ENCODE results near the gene SERPINB7. TPM values are rescaled to one million over a fixed set of nuclear protein-coding genes. Genes with fewer than 3 reads are reported as not detected.

SERPINB7 gene
- total and polyA plus RNA-seq, 7 donors = 0.10 TPM; not detected in 6

DNA sequence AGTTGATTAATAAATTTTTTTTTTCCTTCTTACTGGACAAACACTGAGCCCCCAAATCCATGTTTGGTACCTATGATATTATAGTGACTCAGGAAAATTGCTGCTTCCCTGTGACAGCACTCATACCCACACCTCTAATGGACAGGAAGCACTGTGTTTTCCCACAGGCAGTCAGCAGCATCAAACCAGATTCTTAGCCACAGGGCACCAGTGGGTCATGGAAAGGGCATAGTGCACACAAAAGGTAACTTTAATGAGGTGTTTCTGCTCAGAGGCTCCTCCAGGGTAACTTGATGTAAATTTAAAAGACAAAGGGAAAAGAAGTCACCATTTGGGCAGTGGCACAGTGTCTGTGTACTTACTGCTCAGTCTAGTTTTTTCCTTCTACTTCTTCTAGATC is 38.3 kb upstream of the SERPINB7 start:
- H3K27me3 ChIP-seq = no peaks in the 10 kb centered on the region
- intact Hi-C loops (cut with DNase I) = no loop called here
- H3K27ac ChIP-seq = no peak overlapping the region
- no peak for TF ChIP-seq EP300 (IDR thresholded peaks at IDR 0.05)
- TF ChIP-seq, protein P1, sequence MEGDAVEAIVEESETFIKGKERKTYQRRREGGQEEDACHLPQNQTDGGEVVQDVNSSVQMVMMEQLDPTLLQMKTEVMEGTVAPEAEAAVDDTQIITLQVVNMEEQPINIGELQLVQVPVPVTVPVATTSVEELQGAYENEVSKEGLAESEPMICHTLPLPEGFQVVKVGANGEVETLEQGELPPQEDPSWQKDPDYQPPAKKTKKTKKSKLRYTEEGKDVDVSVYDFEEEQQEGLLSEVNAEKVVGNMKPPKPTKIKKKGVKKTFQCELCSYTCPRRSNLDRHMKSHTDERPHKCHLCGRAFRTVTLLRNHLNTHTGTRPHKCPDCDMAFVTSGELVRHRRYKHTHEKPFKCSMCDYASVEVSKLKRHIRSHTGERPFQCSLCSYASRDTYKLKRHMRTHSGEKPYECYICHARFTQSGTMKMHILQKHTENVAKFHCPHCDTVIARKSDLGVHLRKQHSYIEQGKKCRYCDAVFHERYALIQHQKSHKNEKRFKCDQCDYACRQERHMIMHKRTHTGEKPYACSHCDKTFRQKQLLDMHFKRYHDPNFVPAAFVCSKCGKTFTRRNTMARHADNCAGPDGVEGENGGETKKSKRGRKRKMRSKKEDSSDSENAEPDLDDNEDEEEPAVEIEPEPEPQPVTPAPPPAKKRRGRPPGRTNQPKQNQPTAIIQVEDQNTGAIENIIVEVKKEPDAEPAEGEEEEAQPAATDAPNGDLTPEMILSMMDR (IDR thresholded peaks at IDR 0.05) = no peak
- TF ChIP-seq POLR2A (IDR thresholded peaks at IDR 0.05) = no peak
- TF ChIP-seq POLR2AphosphoS5 (IDR thresholded peaks at IDR 0.05) = no peak
- no peaks in the 10 kb centered on the region for H3K4me1 ChIP-seq
- H3K9me3 ChIP-seq = no peaks in the 10 kb centered on the region
- DNase-seq = no peak
- no peaks in the 10 kb centered on the region for H3K36me3 ChIP-seq
- H3K4me3 ChIP-seq = no peak overlapping the region

DNA sequence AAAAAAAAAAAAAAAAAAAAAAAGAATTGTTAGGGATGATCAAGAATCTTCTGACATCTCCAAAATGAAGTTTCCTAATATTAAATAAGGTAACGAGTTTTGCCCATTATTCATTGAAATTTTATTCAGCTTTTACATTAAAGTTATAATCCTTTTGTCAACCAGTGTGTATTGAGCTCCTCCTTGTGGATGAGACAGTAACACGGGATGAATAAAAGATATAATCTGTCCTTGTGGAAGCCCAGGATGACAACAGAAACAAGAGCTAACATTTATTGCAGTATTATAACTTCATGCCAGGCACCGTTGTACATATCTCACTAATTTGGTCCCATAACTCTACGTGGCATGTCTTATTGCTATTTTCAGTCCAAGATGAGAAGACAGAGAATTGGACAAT is 33.4 kb upstream of the SERPINB7 start:
- no peak overlapping the region for H3K27ac ChIP-seq
- TF ChIP-seq EP300 (IDR thresholded peaks at IDR 0.05) = no peak
- no peak for TF ChIP-seq POLR2A (IDR thresholded peaks at IDR 0.05)
- TF ChIP-seq, protein P1 (IDR thresholded peaks at IDR 0.05) = no peak
- TF ChIP-seq POLR2AphosphoS5 (IDR thresholded peaks at IDR 0.05) = no peak
- no peak for DNase-seq
- H3K4me1 ChIP-seq = no peaks in the 10 kb centered on the region
- no peaks in the 10 kb centered on the region for H3K27me3 ChIP-seq
- no peak overlapping the region for H3K4me3 ChIP-seq
- H3K9me3 ChIP-seq = no peaks in the 10 kb centered on the region
- no peaks in the 10 kb centered on the region for H3K36me3 ChIP-seq
- WGBS, 2 donors = 51 to 63% methylated on average over 4 of the region's 4 CpGs
- intact Hi-C loops (cut with DNase I) = loop anchor here (5.0 kb wide), 1 partner anchor 224 kb away; no protein-coding TSS in a partner anchor

DNA sequence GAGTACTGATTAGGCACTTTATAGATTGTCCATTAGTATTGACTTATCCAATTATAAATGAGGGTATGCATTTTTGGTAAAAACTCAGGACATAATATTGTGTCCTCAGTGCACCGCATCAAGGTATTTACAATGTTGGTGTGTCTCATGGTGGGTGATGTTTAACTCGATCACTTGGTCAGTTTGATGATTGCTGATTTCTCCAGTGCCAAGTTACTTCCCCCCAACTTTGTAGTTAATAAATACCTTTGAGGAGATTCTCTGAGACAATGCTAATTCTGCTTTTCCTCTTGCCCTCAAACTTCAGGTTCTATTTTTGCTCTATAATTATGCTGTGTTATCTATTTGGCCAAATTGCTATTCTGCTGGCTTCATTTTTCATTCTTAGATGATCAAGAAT is 28.2 kb upstream of the SERPINB7 start:
- H3K9me3 ChIP-seq = no peaks in the 10 kb centered on the region
- WGBS, 2 donors = 74 to 81% methylated on average over 2 of the region's 2 CpGs
- intact Hi-C loops (cut with DNase I) = no loop called here

DNA sequence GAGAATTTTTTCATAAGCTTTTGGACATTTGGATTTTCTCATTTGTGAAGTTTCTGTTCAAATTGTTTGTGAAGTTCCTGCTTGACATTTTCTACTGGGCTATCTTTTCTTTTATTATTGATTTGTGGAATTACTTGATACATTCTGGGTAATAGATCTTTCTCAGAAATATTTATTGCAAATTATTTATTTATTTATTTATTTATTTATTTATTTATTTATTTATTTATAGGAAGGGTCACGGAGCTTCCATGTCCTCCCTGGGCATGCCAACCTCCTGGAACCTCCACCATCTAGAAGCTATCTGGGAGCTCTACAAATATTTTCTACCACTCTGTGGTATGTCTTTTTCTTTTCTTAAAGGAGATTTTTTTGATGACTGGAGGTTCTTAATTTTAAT is 25.7 kb upstream of the SERPINB7 start:
- Histone ChIP-seq H3K9me3 (no peaks in the 10 kb centered on the region), H3K27me3 (no peaks in the 10 kb centered on the region), H3K4me1 (no peaks in the 10 kb centered on the region), H3K27ac (no peak overlapping the region), H3K36me3 (no peaks in the 10 kb centered on the region), H3K4me3 (no peak overlapping the region)
- intact Hi-C loops (cut with DNase I) = no loop called here
- TF ChIP-seq EP300 (IDR thresholded peaks at IDR 0.05) (no peak), POLR2AphosphoS5 (IDR thresholded peaks at IDR 0.05) (no peak), POLR2A (IDR thresholded peaks at IDR 0.05) (no peak)
- TF ChIP-seq, protein P1 (IDR thresholded peaks at IDR 0.05) = no peak
- WGBS, 2 donors = 54 to 76% methylated on average over 1 of the region's 1 CpG
- DNase-seq = no peak

More for the DNA sequence above, 28.2 kb upstream of the SERPINB7 start:
- H3K4me3 ChIP-seq = no peak overlapping the region
- no peaks in the 10 kb centered on the region for H3K27me3 ChIP-seq
- DNase-seq = no peak
- TF ChIP-seq POLR2AphosphoS5 (IDR thresholded peaks at IDR 0.05) (no peak), EP300 (IDR thresholded peaks at IDR 0.05) (no peak), POLR2A (IDR thresholded peaks at IDR 0.05) (no peak)
- TF ChIP-seq, protein P1 (IDR thresholded peaks at IDR 0.05) = no peak
- no peaks in the 10 kb centered on the region for H3K36me3 ChIP-seq
- H3K4me1 ChIP-seq = no peaks in the 10 kb centered on the region
- H3K27ac ChIP-seq = no peak overlapping the region

DNA sequence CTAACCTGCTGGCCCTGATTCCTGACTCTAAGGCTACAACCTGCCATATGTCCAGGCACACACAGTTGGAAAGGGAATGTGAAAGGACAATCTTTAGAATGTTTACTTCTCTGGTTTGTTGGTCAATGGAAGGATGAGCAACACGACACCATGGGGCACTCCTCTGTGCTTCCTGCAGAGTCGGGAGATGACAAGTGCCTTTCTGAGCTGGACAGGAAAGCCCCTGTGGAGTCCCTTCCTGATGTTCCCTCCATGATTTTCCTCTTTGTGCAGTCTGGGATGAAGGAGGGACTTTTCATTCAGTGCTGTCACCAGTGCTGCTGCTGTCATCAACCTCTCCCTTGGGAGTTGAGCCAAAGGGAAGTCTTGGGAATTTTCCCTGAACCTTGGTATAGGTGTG is 22.6 kb upstream of the SERPINB7 start:
- 72 to 77% methylated on average over 2 of the region's 2 CpGs for WGBS, 2 donors
- Histone ChIP-seq H3K36me3 (no peaks in the 10 kb centered on the region), H3K4me3 (no peak overlapping the region), H3K27me3 (no peaks in the 10 kb centered on the region), H3K27ac (no peak overlapping the region), H3K9me3 (no peaks in the 10 kb centered on the region), H3K4me1 (no peaks in the 10 kb centered on the region)
- no peak for DNase-seq
- intact Hi-C loops (cut with DNase I) = no loop called here
- TF ChIP-seq POLR2A (IDR thresholded peaks at IDR 0.05) (no peak), POLR2AphosphoS5 (IDR thresholded peaks at IDR 0.05) (no peak), EP300 (IDR thresholded peaks at IDR 0.05) (no peak)
- TF ChIP-seq, protein P1 (IDR thresholded peaks at IDR 0.05) = no peak

Measured in sigmoid colon (tissue), 7 donors.